AG04450 (cell line): Measurements from ENCODE around the gene FAM217A. TPM values are rescaled to one million over a fixed set of nuclear protein-coding genes. Genes with fewer than 3 reads are reported as not detected.
A peak's percentile ranks its signal among the peaks of the same experiment; 100 is the strongest.

ENCODE experiments used
- CTCF ChIA-PET: fragments of 300-600, 350-600 bp; formaldehyde crosslinking; extraction: SDS; loops from one replicate; lab custom pipeline; 2022; ENCODE audit warnings: antibody characterized with exemption, inconsistent platforms; lab: Charles Lee
- POLR2A ChIA-PET: fragments of 350-600 bp; formaldehyde crosslinking; extraction: SDS; loops from one replicate; lab custom pipeline; 2021; ENCODE audit warnings: antibody characterized with exemption, inconsistent platforms; lab: Yijun Ruan, JAX
- DNase-seq: peaks from one replicate; pipeline ENCODE4 v3.0.0-alpha.2; 2011; ENCODE audit warnings: low read depth, low spot score
- H3K27ac ChIP-seq: one replicate; pipeline ENCODE4 v1.5.1; 2012; ENCODE audit warnings: low read depth, low read length, control low read depth
- H3K27me3 ChIP-seq: one replicate; pipeline ENCODE4 v1.6.0; 2012; ENCODE audit warnings: low read length; ENCODE audit not compliant: control insufficient read depth, insufficient read depth
- H3K4me3 ChIP-seq: 2 replicates; pipeline ENCODE4 v1.5.1; 2011; ENCODE audit warnings: mild to moderate bottlenecking, low read depth, low read length, control low read depth
- H3K9me3 ChIP-seq: 2 replicates; pipeline ENCODE4 v1.5.1; 2012; ENCODE audit warnings: low read length; ENCODE audit not compliant: control insufficient read depth, insufficient read depth
- CTCF ChIP-seq: IDR thresholded peaks from 2 replicates; pipeline ENCODE4 v1.5.1; 2011; ENCODE audit warnings: low read depth, low read length, control low read depth, inconsistent platforms
- polyA plus RNA-seq: library from polyadenylated mRNA; depleted of rRNA; stranded (reverse); fragments of >200 nt; gene quantifications from 2 replicates; pipeline ENCODE4 v1.2.3, GENCODE V29; 2011

The FAM217A gene
- polyA plus RNA-seq, 1 experiment, result not detected

- H3K4me3 ChIP-seq, result no peak overlapping the region
- POLR2A ChIA-PET, result no interaction called here
- H3K27ac ChIP-seq, result no peak overlapping the region
- H3K9me3 ChIP-seq, result no peaks in the 10 kb centered on the region
- H3K27me3 ChIP-seq, result no peaks in the 10 kb centered on the region
- no peak for DNase-seq
- CTCF ChIA-PET, result no interaction called here
- TF ChIP-seq CTCF, result no peak
These were observed 12.7 kb downstream of the FAM217A start for GRCh38 chr6:4066029-4066755.

- TF ChIP-seq CTCF, result peak; percentile 41; the same call in 1 of the 2 replicates
- Histone ChIP-seq H3K4me3 (no peak overlapping the region; the same call in 1 of the 2 replicates), H3K27me3 (no peaks in the 10 kb centered on the region), H3K27ac (peak overlapping the region; percentile 77), H3K9me3 (no peaks in the 10 kb centered on the region)
- ChIA-PET POLR2A (interaction anchor here (0.6 to 2.0 kb wide), 2 partner anchors 38 to 1051 kb away, joined by 3 to 14 read pairs; a partner anchor contains a TSS), CTCF (interaction anchor here (0.9 to 8.2 kb wide), 4 partner anchors 66 to 151 kb away, joined by 3 to 61 read pairs (median 4); no protein-coding TSS in a partner anchor)
- DNase-seq, result peak; percentile 46
These were observed 19.7 kb downstream of the FAM217A start for GRCh38 chr6:4059115-4059777.

- no peak for TF ChIP-seq CTCF
- POLR2A ChIA-PET, result interaction anchor here (2.0 kb wide), 1 partner anchor 36 kb away, joined by 14 read pairs; a partner anchor contains a TSS
- CTCF ChIA-PET, result interaction anchor here (0.6 to 8.2 kb wide), 7 partner anchors 36 to 878 kb away, joined by 3 to 61 read pairs (median 4); partner anchors contain the start of gene ECI2
- Histone ChIP-seq H3K27me3 (no peaks in the 10 kb centered on the region), H3K4me3 (no peak overlapping the region), H3K9me3 (no peaks in the 10 kb centered on the region), H3K27ac (no peak overlapping the region)
- no peak for DNase-seq
These were observed 21.9 kb downstream of the FAM217A start for GRCh38 chr6:4057036-4057435.

DNA sequence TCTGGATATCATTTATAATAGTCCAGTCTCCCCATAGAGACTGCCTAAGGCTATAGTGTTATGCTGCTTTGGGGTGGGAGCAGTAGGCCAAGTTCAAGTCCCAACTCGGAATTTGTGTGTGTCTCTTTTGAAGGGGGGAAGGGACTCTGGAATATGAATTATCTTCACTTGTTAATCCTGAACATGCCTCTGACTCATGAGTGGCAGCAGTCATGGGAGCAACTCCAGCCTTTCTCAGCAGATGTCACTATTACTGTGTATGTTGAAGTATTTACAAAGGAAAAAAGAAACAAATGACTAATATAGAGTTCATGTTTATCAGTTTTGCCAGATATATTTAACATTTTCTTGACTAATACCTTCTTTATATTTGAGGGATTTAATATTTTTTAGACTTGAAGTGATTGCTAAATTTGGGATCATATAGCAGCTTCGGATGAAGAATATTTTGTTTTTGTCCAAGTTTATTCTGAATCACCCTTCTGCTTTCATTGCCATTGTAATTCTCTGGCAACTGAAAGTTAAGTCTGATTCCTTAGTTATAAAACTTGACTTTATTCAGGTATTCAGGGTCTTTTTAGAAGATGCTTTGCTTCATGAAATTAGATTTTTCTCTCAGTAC, 23.4 kb downstream of the FAM217A start:
- DNase-seq, result peak; percentile 39
- ChIA-PET CTCF (interaction anchor here (0.6 to 8.2 kb wide), 10 partner anchors 11 to 888 kb away, joined by 3 to 61 read pairs (median 4); partner anchors contain the start of gene ECI2), POLR2A (interaction anchor here (1.0 to 1.6 kb wide), 2 partner anchors 34 to 80 kb away, joined by 3 read pairs; a partner anchor contains a TSS)
- Histone ChIP-seq H3K9me3 (no peaks in the 10 kb centered on the region), H3K27me3 (no peaks in the 10 kb centered on the region), H3K4me3 (no peak overlapping the region), H3K27ac (peak overlapping the region; percentile 40)
- TF ChIP-seq CTCF, result peak; percentile 44
